SK-N-SH treated with all-trans-retinoic acid at 6 μM for 48 hours (cell line): ENCODE data around the gene MET.

Source experiments
- ARNTL ChIP-seq: fragments of 450-650 bp; formaldehyde crosslinking; IDR thresholded peaks from 2 replicates; pipeline ENCODE4 v1.5.0; 2020; ENCODE audit warnings: low read depth, mild to moderate bottlenecking, moderate library complexity, borderline replicate concordance
- CSRNP3 ChIP-seq: fragments of 250-450 bp; sonication (Bioruptor Pico); IDR thresholded peaks from 2 replicates; pipeline ENCODE4 v1.5.1; 2021; ENCODE audit warnings: mild to moderate bottlenecking, moderate library complexity
- GLIS3 ChIP-seq: fragments of 250-450 bp; sonication (Bioruptor Pico); IDR thresholded peaks from 2 replicates; pipeline ENCODE4 v1.5.0; 2020; ENCODE audit warnings: mild to moderate bottlenecking, moderate library complexity
- RARB ChIP-seq: fragments of 250-450 bp; sonication (Bioruptor Pico); IDR thresholded peaks from 2 replicates; pipeline ENCODE4 v1.8.0; 2021; ENCODE audit warnings: mild to moderate bottlenecking, moderate library complexity
- ZFP3 ChIP-seq: fragments of 250-450 bp; sonication (Bioruptor Pico); IDR thresholded peaks from 2 replicates; pipeline ENCODE4 v1.5.0; 2020; ENCODE audit warnings: mild to moderate bottlenecking, moderate library complexity
- ZNF70 ChIP-seq: fragments of 450-650 bp; formaldehyde crosslinking; IDR thresholded peaks from 2 replicates; pipeline ENCODE4 v1.5.0; 2020; ENCODE audit warnings: mild to moderate bottlenecking, moderate library complexity
- TF ChIP-seq, protein P1 (sequence below): fragments of 250-450 bp; sonication (Bioruptor Pico); IDR thresholded peaks from 2 replicates; pipeline ENCODE4 v1.5.1; 2020; ENCODE audit warnings: low read depth, mild to moderate bottlenecking, moderate library complexity

DNA sequence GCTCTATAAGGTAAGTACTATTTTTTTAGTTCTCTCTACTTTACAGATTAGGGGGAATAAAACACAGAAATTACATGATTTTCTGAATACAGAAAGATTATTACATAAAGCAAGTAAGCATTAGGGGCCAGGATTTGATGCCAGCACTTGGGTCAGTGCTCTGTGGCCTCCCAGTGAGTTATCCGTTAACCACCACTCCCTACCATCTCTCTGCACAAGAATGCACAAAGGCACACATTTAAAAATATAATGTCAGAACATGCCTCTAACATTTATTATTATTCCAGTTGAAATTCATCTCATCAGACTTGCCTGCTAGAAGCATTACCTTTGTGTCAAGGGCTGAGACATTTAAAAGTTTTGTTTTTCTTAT, 59.0 kb downstream of the MET start:
- TF ChIP-seq CSRNP3 (CRISPR knock-in tag) (no peak), ZFP3 (CRISPR knock-in tag) (no peak), GLIS3 (CRISPR knock-in tag) (no peak), ZNF70 (CRISPR knock-in tag) (no peak), RARB (no peak), ARNTL (CRISPR knock-in tag) (no peak)
- TF ChIP-seq, protein P1, sequence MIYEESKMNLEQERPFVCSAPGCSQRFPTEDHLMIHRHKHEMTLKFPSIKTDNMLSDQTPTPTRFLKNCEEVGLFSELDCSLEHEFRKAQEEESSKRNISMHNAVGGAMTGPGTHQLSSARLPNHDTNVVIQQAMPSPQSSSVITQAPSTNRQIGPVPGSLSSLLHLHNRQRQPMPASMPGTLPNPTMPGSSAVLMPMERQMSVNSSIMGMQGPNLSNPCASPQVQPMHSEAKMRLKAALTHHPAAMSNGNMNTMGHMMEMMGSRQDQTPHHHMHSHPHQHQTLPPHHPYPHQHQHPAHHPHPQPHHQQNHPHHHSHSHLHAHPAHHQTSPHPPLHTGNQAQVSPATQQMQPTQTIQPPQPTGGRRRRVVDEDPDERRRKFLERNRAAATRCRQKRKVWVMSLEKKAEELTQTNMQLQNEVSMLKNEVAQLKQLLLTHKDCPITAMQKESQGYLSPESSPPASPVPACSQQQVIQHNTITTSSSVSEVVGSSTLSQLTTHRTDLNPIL (CRISPR knock-in tag): no peak
